LHCN-M2 (cell line): ENCODE data around the gene CCNB1. TPM values are rescaled to one million over a fixed set of nuclear protein-coding genes. Genes with fewer than 3 reads are reported as not detected.
"Not testable (repeated sequence)": the region's sequence is repeated elsewhere in the genome, so short reads cannot be mapped to it uniquely, and the experiment has no call there.

Experiments used
- DNase-seq: peaks from one replicate; pipeline ENCODE4 v3.0.0-alpha.2; 2012; ENCODE audit warnings: low read depth
- total RNA-seq: library from RNA; depleted of rRNA; stranded (reverse); fragments of >200 nt; gene quantifications from 2 replicates; pipeline ENCODE4 v1.2.3, GENCODE V29; 2014

CCNB1 gene
- total RNA-seq, 1 experiment from 2014 or later: 376 TPM

- DNase-seq: no peak
Observed at GRCh38 chr5:69184621-69185020, 17.7 kb downstream of the CCNB1 start.

- DNase-seq: no peak
Observed at GRCh38 chr5:69187342-69187741, 20.4 kb downstream of the CCNB1 start.

DNA sequence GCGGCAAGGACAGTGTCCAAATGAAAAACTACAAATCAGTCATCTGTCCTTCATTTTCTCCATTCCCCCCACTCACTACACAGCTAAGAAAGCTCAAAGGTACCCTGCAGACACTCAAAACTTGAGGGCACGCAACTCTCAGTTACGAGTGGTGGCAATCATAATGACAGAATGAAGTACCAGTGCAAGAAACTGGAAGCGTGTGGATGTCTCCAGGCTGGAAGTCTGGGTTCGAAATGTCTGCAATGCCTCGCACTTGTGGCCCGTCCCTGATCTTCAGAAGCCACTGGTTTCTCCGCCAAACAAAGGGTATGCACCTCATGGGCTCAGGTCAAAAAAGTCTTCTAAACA, 21.8 kb downstream of the CCNB1 start:
- no peak for DNase-seq

- DNase-seq: peak; percentile 90
Observed at GRCh38 chr5:69189162-69190086, 22.5 kb downstream of the CCNB1 start, which contains the start of gene CENPH. Gene CENPH (plus strand): TSS chr5:69189583. CDS start chr5:69189635, 52 bp downstream.

DNA sequence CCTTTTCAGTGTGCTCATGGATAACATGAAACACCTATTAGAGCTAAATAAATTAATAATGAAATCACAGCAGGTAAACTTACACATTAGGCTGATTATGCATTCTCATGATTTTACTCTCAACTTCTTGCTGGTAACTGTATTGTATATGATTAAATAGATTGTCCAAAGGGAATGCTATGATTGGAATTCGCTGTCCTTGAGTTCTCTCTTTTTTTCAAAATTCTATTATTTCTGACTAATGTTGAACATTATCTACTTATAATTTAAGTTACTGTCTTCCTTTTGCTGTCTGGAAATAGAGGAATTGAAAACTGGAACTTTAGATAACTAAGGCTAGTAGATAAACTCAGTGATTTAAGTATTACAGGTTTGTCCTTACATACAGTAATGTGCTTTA, 35.5 kb downstream of the CCNB1 start:
- DNase-seq: no peak

DNA sequence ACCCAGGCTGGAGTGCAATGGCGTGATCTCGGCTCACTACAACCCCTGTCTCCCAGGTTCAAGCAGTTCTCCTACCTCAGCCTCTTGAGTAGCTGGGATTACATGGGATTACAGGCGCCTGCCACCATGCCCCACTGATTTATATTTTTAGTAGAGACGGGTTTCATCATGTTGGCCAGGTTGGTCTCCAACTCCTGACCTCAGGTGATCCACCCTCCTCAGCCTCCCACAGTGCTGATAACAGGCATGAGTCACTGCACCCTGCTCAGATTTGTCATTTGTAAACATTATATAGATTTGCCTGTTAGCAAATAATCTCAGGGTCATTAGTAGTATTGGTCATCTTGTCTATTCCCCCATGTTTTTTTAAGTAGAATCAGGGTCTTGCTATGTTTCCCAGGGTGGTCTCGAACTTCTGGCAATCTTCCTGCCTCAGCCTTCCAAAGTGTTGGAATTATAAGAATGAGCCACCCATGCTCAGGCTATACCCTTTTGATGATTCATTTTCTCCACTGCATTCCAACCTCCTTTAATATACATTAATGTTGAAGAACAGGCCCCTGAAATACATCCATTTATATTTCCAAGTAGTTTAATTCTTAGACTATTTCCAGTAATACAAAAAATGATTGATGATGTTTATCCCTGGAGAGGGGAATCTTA, 39.7 kb downstream of the CCNB1 start:
- no peak for DNase-seq

DNA sequence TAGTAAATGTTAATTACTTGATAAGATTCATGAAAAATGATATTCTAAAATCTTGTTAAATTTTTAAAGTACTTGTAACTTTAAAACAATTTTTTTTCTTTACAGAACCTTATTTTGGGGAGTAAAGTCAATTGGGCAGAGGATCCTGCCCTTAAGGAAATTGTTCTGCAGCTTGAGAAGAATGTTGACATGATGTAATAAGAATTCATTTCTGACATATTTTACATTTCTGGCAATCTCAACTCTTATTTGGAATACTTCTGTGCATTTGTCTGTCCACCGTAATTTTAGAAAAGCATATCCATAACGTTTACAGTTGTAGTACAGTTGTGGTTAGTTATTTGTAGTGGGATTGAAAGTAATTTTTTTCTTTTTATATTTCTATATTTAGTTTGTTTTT, 42.7 kb downstream of the CCNB1 start:
- DNase-seq: no peak

GRCh38 chr5:69211200-69211599, 44.2 kb downstream of the CCNB1 start:
- no peak for DNase-seq

- DNase-seq: no peak
Observed at GRCh38 chr5:69212022-69212421, 45.1 kb downstream of the CCNB1 start.

- DNase-seq: peak; percentile 67
Observed at GRCh38 chr5:69213513-69214215, 46.7 kb downstream of the CCNB1 start.

GRCh38 chr5:69217151-69217511, 50.2 kb downstream of the CCNB1 start:
- no peak for DNase-seq

GRCh38 chr5:69217548-69218526, 50.9 kb downstream of the CCNB1 start:
- peak; percentile 88 for DNase-seq

DNA sequence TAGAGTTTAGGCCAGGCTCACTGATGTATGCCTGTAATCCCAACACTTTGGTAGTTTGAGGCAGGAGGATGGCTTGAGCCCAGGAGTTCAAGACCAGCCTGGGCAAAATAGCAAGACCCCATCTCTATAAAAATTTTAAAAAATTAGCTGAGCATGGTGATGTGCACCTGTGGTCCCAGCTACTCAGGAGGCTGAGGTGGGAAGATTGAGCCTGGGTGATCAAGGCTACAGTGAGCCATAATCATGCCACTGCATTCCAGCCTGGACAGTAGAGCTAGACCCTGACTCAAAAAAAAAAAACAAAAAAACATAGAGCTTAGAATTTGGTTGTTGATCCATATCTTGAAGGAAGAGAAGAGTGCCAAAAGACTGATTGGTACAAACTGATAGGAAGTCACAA, 53.0 kb downstream of the CCNB1 start:
- DNase-seq: no peak

DNA sequence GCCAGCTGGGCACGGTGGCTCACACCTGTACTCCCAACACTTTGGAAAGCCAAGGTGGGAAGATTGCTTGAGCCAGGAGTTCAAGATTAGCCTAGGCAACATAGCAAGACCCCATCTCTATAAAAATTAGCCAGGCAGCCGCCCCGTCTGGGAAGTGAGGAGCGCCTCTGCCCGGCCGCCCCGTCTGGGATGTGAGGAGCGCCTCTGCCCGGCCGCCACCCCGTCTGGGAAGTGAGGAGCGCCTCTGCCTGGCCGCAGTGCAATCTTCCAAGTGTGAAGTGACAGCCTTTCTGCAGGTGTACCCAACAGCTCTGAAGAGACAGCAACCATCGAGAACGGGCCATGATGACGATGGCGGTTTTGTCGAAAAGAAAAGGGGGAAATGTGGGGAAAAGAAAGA, 53.4 kb downstream of the CCNB1 start:
- DNase-seq: not testable (repeated sequence)

DNA sequence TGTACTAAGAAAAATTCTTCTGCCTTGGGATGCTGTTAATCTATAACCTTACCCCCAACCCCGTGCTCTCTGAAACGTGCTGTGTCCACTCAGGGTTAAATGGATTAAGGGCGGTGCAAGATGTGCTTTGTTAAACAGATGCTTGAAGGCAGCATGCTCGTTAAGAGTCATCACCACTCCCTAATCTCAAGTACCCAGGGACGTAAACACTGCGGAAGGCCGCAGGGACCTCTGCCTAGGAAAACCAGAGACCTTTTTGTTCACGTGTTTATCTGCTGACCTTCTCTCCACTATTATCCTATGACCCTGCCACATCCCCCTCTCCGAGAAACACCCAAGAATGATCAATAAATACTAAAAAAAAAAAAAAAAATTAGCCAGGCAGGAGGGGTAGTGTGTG, 53.9 kb downstream of the CCNB1 start:
- DNase-seq: not testable (repeated sequence)

GRCh38 chr5:69224520-69224919, 57.6 kb downstream of the CCNB1 start:
- no peak for DNase-seq

DNA sequence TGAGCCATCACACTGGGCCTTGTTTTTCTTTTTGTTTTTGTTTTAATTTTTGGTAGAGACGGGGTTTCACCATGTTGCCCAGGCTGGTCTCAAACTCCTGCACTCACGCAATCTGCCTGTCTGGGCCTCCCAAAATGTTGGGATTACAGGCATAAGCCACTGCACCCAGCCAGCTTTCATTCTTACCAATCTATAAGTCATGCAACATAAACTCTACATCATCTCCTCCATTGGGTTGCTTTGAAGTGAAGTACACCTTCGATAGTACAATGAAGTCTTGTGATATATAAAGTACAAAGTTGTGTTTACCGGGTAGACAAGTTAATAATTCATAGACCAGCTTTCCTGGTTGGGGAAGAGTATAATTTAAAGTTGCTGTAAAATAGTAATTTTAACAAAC, 58.9 kb downstream of the CCNB1 start:
- no peak for DNase-seq
